Epithelial cell of proximal tubule (primary cell): Measurements from ENCODE around the gene FUT2. TPM values are rescaled to one million over a fixed set of nuclear protein-coding genes. Genes with fewer than 3 reads are reported as not detected.

Experiments used
- DNase-seq: peaks from one replicate; pipeline ENCODE4 v3.0.0-alpha.2; 2011; ENCODE audit warnings: low read depth
- H3K4me3 ChIP-seq: 2 replicates; pipeline ENCODE4 v1.5.1; 2011; ENCODE audit warnings: low read depth, mild to moderate bottlenecking, low read length
- CTCF ChIP-seq: conservative IDR thresholded peaks from 2 replicates; pipeline ENCODE4 v1.5.1; 2012; ENCODE audit warnings: low read depth, mild to moderate bottlenecking, low read length
- total RNA-seq: library from RNA; depleted of rRNA; stranded (reverse); fragments of >200 nt; gene quantifications from 2 replicates; pipeline ENCODE4 v1.2.3, GENCODE V29; 2015

FUT2 gene
- total RNA-seq, 1 donor from 2014 or later, result 0.52 TPM

GRCh38 chr19:48731452-48731851 is 35.7 kb downstream of the FUT2 start:
- no peak for TF ChIP-seq CTCF
- H3K4me3 ChIP-seq, result no peak overlapping the region
- no peak for DNase-seq

GRCh38 chr19:48734625-48735024 is 38.9 kb downstream of the FUT2 start:
- no peak overlapping the region for H3K4me3 ChIP-seq
- no peak for DNase-seq
- no peak for TF ChIP-seq CTCF

GRCh38 chr19:48735031-48735615 is 39.4 kb downstream of the FUT2 start:
- no peak for TF ChIP-seq CTCF
- DNase-seq, result no peak
- H3K4me3 ChIP-seq, result peak overlapping the region; percentile 23

- no peak for DNase-seq
- no peak overlapping the region for H3K4me3 ChIP-seq
- TF ChIP-seq CTCF, result no peak
Measured at GRCh38 chr19:48737360-48737998, 41.7 kb downstream of the FUT2 start.

- no peak for DNase-seq
- no peak for TF ChIP-seq CTCF
- H3K4me3 ChIP-seq, result peak overlapping the region; percentile 48
Measured at GRCh38 chr19:48738557-48739403, 43.0 kb downstream of the FUT2 start.

GRCh38 chr19:48739404-48740163 is 43.8 kb downstream of the FUT2 start:
- peak overlapping the region; percentile 48 for H3K4me3 ChIP-seq
- TF ChIP-seq CTCF, result no peak
- no peak for DNase-seq
